HG03571 (cell line): ENCODE measurements around the gene CWC27.
"Not testable (repeated sequence)": the region's sequence is repeated elsewhere in the genome, so short reads cannot be mapped to it uniquely, and the experiment has no call there.

ENCODE experiments used
- ATAC-seq: cut with Tn5 transposase; IDR thresholded peaks from one replicate; pipeline ENCODE4 v1.9.1; 2021; ENCODE audit not compliant: unreplicated experiment

The CWC27 gene

DNA sequence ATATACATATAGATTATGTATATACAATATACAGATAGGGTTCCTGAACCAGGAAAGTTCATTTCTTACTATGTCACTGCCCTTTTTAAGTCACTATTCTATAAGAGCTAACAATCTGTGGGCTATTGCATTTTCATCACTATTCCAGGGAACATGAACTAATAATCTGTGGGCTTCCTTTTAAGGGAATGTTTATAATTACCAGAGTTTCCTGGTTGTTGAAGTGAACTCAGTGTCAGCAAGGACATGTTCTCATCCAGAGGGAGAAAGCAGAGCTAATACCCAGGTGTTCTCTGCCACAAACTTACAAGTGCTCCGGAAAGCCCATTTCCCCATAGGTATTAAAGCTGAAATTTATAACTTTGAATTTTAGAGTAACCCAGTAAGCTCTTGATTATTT lies 69.6 kb downstream of the CWC27 start:
- ATAC-seq = no peak

DNA sequence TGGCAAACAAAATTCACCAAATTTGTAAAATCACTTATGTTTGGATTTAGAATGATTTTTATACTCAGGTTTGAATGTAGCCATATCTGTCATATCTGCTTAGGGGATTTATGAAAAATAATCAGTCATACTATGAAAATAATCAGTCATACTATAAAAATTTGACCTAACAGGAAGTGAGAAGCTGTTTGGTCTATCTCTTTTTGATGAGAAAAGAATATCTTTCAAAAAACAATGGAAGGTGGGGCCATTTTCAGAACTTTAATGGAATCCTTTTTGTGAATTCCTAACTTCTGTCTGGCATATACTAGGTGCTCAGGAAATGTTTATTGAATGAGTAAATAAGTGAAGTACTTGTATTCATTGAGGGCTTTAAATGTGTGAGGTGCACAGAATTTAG lies 70.1 kb downstream of the CWC27 start:
- no peak for ATAC-seq

DNA sequence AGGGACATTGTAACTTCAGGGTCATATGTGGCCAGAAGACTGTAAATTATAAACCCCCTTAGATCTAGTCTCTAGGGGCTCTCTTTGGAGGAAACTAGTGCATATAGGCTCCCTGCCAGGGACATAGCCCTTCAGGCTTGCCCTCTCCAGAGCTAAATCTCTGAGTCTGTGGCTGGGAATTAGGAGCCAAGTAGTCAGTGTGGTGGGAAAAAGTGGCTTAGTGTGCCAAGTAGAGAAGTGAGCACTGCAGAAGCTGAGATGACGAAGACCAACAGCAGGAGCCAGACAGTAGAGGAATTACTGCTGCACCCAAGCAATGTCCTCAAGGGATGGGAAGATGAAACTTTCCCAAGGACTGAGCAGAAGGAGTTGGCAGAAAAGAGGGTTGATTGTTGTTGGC lies 71.2 kb downstream of the CWC27 start:
- no peak for ATAC-seq

DNA sequence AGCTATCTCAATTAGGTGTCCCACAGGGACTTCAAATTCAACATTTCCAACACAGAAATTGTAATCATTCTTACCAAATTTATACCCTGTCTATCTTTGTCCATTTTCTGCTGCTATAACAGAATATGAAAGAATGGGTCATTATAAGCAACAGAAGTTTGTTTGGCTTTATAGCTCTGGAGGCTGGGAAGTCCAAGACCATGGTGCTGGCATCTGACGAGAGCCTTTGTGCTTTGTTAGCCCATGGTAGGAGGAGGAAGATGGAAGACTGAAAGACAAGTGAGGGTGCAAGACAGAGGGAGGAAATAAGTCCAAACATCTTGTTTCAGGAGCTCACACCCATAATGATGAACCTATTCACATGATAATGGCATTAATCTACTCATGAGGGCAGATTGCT lies 72.2 kb downstream of the CWC27 start:
- ATAC-seq = no peak

DNA sequence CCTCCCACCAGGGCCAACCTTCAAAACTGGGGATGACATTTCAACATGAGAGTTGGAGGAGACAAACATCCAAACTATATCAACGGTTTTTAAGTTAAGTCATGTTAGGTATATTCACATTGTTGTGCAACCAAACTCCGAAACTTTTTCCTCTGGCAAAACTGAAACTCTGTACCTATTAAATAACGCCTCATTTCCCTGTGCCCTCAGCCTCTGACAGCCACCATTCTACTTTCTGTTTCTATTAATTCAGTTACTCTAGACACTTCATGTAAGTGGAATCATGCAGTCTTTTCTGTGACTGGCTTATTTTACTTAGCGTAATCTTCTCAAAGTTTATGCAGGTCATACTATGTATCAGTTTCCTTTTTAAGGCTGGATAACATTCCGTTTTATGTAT lies 85.0 kb downstream of the CWC27 start:
- ATAC-seq = no peak

DNA sequence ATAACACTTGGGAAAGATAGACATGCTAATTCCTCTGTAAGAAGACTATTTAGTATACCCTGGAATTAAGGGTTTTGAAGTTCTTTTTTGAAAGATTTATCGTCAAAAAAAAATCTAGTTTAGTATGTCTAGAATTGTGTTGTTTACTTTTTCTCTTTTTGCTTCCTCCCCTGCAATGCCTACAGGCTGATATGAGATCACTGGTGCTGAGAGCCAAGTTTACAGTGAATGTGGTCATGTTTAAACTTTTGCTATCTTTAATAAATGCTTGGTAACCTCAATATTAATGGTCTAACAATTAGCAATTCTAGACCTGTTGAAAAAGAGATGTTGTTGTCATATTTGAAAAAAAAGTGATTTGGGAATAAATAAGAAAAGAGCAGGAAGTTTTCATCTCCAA lies 86.1 kb downstream of the CWC27 start:
- no peak for ATAC-seq

DNA sequence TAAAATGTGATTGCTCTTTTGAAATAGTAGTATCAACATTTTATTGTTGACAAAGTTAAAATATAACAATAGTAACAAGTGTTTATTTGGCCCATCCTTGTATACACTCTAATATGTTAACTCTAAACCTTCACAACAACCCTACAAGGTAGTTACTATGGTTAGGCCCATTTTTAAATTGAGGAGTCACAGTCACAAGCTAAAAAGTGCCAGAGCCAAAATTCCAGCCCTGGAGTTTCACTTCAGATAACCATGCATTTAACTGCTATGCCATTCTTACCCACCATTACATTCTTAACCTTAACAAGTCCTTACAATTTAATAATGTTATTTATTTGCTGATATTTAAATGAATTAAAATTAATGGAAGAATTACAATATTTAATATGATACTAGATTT lies 91.2 kb downstream of the CWC27 start:
- no peak for ATAC-seq

DNA sequence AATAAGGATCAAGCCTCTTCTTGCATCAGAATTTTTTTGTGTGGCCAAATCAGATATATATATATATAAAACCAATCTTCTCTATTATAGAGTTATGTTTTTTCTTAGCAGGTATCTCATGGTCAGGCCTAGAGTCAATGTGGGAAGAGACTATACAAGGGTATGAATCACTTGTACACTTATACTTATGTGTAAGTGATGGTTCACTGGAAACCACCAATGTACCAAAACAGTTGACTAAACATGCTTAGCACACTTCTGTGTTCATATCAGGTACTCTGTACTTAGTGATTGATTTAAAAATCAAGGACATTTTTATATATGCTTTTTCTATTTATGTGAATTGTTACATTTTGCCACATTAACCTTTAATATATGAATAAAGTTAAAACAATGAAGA lies 92.6 kb downstream of the CWC27 start:
- ATAC-seq = no peak

DNA sequence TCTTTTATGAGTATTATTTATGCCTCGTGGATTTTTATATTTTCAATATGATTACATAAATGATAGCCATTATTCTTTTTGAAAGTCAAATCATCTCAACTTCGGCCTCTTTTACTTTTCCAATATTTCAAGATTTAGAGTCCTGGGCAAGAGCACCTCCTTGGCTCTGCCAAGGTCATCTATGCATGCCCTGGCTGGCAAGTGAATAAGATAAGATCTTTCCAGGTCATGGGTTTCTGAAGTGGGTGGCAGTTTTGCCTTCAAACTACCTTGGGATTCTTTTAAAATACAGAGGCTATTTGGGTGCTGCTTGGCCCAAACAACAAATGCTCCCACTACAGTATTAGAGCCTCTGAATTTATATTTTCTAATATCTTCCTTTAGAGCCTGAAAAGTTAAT lies 95.4 kb downstream of the CWC27 start:
- ATAC-seq = no peak

DNA sequence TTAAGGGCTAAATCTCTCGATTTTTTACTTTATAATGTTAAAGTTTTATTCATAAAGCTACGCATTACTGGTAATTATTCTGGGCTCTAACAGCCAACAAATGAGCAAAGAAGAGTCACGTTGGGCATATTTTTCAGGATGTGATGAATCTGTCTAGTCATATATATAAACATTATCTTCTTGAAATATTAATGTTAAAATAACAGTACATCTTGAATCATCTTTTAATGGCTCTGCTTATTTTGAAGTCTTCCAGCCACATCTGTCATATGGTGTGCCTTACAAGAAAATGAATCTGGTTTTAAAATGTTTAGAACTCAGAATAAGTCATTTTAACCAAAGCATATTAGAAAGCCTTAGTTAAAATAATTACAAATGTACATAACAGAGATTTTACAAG lies 96.9 kb downstream of the CWC27 start:
- ATAC-seq = no peak

DNA sequence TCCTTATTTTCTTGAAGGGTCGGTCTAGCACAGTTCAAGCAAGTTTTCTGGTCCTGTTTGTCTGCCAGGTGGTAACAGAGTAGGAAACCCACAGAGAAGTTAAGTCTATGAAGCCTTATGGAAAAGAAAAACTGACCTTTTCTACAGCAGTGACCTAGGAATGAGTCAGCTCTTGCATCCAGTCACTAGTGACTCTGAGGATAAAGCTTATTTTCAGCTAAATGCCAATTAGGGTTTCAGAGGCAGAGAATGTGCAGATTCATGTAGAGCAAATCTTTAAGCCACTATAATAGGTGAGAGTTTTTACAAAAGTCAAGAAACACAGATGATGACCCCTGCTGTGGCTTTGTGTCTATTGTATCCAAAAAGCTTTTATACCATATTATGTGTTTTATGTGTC lies 100.7 kb downstream of the CWC27 start:
- ATAC-seq = no peak

DNA sequence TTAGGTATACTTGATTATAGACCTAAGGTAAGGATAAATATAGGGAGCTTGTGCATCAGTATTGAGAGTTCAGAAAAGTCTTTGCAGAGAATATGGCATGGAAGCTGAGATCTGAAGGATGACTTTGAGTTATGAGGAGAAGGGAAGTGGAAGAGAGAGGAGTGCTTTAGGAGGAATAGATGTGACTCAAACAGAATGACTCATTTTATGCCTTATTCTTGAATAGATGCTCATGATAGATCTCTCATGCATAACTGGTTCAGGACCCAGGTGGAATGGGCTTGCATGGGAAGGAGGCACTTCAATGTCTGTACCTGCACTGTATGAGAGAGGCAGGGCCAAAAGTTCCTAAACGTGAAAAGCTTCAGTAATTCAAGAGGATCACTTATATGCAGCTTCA lies 103.3 kb downstream of the CWC27 start:
- ATAC-seq = no peak

DNA sequence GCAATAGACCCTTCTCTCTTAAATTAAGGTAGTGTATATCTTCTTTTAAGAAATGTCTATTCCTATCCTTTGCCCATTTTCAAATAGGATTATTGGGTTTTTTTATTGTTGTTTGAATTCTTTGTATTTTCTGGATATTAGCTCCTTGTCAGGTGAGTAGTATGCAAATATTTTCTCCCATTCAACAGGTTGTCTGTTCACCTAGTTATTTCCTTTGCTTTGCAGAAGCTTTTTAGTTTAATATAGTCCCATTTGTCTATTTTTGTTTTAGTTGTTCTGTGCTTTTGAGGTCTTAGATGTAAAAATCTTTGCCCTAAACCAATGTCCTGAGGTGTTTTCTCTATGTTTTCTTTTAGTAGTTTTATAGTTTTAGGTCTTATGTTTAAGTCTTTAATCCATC lies 104.7 kb downstream of the CWC27 start:
- ATAC-seq = no peak

DNA sequence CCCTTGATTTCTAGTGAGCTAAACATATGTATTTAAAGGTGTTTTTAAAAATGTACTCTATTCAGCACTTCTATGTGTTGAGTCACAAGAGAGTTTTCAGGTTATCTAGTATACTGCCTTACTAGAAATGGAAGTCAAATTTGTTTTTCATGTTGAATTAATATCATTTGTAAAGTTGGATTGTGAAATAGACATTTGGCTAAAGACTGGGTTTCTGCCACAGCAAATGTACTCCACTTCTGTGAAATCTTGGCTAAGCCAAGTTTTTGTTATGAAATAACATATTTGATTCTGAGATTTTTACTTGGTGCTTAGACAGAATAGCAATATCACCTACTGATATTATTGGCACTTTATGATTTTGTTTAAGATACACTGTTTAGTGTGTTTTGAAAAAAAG lies 106.0 kb downstream of the CWC27 start:
- no peak for ATAC-seq

DNA sequence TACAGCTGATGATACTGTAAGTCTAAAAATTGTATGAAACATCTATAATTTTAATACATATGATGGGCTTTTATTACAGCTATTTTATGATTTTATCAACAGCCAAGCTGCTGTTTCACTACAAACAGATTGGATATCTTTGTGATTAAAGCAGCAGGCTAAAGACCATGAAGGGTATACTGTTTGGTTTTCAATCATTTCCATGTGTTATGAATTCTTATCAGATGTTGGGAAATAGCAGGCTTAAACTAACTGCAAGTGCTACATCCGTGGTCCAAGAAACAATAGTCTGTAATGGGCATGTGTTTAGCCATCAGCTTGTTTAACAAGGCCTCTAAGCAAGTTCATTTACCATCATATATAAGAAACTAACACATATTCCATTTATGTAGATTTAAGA lies 107.5 kb downstream of the CWC27 start:
- ATAC-seq = no peak

DNA sequence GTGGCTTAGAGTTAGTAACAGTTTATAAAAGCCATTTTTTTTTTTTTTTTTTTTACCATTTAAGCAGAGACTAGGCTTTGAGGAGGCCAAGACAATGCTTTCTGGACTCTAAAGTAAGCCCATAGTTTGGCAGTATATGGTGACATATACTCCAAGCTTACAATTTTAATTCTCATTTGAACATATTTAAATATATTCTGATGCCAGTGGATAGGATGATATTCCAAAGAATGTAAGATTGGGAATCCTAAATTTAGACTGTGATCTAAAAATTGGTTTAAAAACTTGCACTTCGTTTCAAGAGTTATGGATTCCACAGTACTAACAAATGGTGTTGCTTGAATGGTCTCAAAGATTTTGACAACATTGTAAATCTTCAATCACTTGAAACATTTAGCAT lies 112.1 kb downstream of the CWC27 start:
- no peak for ATAC-seq

DNA sequence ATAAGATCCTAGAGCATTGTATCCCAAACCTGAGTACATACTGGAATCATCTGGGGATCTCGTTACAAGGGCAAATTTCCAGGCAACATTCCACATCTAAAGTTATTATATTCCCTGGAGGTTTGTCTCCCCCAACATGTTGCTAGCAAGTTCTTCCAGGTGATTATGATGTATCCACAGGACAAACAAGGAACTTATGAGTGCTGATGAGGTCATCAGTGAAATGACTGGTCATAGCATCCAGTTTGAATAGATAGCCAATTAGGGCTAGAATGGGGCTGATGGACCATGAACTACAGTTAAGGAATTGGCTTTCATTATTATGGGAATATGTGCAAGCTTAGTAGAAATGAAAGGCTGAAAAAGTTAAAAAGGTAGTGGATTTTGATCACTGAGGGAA lies 115.2 kb downstream of the CWC27 start:
- no peak for ATAC-seq

DNA sequence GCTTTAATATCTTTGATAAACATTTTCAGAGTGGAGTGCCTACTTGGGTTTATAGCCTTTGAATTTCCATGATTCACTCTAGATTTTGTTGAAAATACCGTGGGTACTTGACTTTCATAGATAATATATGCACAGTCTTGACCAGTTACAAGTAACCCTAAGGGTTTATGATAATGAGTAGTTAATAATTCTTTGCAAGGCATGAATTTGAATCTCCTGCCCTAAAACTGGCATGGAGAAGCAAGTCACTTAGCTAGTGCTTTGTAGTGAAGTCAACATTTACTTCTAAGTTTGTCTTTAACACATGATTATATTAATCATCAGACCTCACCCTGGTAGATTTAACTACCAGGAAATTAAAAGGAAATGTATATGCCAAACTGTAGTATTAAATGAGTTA lies 115.8 kb downstream of the CWC27 start:
- ATAC-seq = no peak

DNA sequence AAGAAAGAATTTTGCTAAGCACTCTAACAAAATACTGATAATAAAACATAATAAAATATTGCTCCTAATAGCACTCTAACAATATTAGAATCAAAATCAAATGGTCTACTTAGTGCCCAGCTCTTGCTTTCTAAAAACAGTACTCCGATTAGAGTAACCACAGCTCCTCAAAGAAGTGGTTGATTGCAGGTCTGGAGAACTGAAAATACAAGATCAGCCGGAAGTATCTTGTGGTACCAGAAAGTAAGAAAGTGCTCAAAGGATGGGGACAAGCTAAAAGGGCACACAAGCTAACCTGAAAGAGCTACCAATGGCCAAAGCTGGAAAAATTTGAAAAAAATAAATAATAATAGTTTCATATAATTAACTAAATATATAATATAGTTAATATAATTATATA lies 119.2 kb downstream of the CWC27 start:
- ATAC-seq = no peak

DNA sequence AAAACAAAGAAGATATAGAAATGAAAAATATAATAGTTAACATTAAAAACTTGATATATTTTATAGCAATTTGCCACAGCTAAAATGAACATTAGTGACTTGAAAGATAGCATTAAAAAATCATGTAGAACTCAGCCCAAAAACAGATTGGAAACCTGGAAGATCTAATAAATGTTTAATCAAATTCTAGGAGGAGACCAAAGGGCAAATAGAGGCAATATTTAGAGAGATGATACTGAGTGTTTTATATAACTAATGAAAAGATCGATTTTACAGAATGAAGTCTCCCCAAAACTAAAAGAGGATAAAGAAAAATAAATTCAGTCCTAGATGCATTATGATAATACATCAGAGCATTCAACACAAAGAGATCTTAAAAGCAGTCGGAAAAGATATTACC lies 127.0 kb downstream of the CWC27 start:
- no peak for ATAC-seq

DNA sequence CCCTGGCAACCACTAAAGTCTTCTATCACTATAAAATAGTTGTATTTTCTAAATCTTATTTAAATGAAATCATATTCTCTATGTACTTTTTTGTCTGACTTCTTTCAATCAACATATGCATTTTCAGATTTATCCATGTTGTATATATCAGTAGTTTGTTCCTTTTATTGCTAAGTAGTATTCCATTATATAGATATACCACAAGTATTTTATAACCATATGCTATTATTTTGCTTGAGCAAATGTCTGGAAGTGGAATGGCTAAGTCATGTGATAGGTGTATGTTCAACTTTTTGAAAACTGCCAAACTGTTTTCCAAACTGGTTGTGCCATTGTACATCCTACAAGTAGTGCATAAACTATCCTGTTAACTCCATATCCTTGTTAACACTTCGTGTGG lies 131.1 kb downstream of the CWC27 start:
- no peak for ATAC-seq

DNA sequence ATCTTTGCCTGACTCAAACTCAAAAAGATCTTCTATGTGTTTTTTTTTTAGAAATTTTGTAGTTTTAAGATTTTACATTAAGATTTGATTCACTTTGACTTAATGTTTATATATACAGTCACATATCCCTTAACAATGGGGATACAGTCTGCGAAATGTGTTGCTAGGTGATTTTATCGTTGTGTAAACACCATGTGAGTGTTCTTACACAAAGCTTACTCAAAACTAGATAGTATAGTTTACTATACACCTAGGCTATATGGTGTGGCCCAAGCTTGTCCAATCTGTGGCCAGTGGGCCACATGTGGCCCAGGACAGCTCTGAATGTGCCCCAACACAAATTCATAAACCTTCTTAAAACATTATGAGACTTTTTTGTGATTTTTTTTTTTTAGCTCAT lies 131.9 kb downstream of the CWC27 start:
- ATAC-seq = no peak

DNA sequence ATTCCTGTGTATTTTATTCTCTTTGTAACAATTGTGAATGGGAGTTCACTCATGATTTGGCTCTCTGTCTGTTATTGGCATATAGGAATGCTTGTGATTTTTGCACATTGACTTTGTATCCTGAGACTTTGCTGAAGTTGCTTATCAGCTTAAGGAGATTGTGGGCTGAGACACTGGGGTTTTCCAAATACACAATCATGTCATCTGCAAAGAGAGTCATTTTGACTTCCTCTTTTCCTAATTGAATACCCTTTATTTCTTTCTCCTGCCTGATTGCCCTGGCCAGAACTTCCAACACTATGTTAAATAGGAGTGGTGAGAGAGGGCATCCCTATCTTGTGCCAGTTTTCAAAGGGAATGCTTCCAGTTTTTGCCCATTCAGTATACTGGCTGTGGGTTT lies 138.7 kb downstream of the CWC27 start:
- not testable (repeated sequence) for ATAC-seq

DNA sequence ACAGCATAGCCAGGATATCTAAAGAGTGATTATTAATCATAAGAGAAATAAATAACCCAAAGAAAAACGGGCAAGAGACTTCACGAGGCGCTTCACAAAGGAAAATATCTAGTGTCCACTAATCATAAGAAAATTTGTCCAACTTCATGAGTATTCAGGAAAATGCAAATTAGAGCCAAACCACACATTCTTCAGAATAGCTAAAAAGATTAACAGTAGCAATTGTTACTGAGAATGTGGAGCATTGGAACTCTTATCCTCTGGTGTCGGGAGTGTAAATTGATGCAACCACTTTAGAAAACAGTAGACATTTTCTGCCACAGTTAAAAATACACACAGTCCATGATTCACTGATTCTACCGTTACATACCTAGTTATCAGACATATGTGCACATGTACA lies 145.7 kb downstream of the CWC27 start:
- ATAC-seq = no peak
